ENCODE results near the gene TFDP1.

Gene TFDP1

DNA sequence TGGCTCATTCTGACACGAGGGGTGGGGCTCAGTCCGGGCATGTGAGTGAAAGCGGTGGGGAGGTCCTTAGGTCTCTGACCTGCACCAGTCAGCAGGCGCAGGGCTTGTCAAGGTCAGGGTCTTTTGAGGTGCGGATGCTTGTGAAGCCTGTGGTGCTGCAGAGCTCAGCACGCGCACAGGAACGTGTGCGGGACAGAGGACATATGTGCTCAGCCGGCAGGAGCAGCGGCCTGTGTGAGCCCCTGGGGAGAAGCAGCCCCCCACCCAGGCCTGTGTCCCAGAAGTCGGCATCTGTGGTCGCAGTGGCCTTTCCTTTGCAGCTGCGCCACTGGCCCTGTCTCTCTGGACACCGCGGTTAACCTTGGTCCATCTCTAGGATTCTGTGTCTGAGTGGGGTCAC, 42.6 kb downstream of the TFDP1 start:
- H3K27ac ChIP-seq: no peak overlapping the region
- no peak overlapping the region for H3K4me3 ChIP-seq

DNA sequence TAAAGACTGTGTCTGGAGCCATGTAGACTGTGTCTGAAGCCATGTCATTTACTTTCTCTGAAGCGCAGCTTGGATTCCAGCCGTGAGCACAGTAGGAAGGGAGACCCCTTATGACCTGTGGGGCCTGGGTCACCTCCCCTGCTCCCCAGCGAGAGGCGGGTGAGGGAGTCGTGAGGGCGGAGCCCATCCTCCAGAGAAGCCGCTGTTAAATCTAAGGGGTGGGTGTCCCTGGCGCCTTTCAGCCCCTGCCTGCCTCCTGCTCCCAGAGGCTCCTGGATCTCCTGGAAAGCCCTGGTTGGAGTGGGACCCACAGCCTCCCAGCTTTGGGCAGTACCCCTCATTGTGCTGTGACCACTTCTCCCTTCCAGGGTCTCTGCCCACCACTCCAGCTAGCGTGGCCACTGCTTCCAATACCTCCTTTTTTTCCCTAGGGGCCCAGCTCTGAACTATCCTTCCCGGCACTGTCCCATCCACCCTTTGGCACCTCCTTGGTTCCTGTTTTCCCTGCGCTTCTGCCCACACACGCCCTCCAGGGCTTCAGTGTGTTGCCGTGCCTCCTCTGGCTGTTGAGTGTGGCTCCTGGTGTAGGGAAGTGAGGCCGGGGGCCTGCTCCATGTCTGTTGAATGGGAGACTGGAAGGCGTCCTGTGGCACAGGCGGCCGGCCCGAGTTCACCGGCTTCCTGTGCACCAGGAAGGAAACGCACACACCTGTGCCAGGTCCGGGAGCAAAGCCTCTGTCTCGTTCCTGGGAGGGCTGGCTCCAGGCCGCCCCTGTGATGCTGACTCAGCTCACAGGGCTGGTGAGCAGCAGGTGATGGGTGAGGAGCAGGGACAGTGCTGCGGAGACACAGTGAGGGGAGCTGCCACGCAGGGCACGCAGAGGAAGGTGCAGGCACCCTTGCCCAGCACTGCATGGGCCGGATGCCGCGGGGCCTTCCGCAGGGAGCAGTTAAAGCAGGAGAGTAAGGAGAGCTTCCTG, 44.0 kb downstream of the TFDP1 start:
- no peak overlapping the region for H3K4me3 ChIP-seq
- no peak overlapping the region for H3K27ac ChIP-seq

DNA sequence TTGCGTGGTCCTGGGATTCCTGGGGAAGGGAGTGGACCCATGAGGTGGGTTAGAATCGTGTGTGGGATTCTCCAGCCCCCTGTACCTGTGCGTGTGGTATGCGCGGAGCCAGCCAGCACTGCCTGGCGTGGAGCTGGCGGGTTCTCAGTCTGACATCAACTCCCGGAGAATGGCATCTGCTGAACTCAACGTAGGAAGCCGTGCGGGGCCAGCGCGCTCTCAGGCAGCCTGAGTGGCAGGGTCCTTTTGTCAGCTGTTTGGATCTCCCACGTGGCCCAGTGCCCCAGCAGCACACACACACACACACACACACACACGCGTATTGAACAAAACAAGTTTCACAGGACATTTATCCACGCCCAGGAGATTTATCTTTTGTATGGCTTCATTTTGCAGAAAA, 45.3 kb downstream of the TFDP1 start:
- Histone ChIP-seq H3K27ac (no peak overlapping the region), H3K4me3 (no peak overlapping the region)

DNA sequence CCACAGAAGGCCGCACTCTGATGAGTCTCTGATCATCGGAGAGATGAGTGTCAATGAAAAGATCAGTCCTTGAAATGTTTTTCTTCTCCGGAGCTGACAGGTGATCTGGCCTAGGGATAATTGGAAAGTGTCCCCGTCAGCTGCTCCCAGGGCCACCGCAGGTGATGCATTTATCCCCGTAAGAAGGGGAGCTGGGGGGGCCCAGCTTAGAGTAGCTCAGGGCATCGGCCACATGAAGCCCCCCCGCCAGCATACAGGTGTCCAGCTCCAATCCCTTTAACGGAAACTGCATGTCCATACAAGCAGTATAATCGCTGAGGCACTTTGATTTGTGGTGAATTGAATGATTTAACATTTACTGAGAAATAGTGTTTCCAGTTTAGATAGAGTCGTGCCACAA, 45.7 kb downstream of the TFDP1 start:
- Histone ChIP-seq H3K27ac (no peak overlapping the region), H3K4me3 (no peak overlapping the region)

DNA sequence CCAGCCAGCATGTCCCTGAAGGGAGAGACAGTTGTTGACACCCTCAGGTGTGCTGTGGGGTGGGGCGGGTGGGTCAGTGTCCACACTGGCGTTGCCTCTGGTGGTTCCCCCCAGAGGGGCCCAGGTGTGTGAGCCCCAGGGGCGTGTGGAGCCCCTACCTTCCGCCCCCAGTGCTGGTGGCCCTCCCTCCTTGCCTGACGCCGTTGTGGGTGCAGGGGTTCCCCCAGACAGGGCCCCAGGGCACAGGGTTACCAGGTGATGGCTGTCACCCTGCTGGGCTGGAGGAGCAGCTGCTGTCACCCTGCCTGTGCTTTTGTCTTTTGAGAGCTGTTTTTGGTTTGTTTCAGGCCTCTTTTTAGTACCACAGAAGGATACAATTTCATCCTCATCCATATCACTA, 46.3 kb downstream of the TFDP1 start:
- H3K27ac ChIP-seq: no peak overlapping the region
- H3K4me3 ChIP-seq: no peak overlapping the region

DNA sequence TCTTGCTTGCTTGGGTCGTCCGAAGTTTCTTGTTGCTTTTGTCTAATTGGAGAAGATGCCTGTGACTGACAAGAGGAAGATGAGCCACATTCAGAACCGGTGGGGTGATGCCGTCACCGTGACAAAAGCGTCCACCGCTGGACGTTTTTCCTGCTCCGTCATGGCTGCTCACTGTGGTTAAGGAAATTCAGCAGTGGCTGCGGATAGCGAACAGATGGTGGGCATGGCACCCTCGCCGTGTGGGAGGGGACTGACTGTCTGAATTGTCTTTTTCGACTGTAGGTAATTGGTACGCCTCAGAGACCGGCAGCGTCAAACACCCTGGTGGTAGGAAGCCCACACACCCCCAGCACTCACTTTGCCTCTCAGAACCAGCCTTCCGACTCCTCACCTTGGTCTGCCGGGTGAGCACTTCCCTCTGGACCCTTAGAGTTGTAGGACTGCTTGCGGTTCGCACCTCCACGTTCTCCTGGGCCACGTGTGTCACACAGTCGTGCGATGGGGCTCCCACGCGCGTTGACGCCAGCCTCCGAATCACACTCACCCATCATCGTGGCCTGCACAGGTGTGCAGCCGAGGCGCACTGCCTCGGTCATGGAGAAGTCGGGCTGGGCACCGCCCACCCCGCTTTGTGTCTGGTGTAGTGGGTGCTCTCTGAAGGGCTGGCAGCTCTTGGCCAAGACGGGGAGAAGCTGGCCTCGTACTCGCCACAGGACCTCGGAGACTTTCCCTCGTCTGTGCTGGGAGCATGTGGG, 47.0 kb downstream of the TFDP1 start:
- Histone ChIP-seq H3K27ac (no peak overlapping the region), H3K4me3 (no peak overlapping the region)

DNA sequence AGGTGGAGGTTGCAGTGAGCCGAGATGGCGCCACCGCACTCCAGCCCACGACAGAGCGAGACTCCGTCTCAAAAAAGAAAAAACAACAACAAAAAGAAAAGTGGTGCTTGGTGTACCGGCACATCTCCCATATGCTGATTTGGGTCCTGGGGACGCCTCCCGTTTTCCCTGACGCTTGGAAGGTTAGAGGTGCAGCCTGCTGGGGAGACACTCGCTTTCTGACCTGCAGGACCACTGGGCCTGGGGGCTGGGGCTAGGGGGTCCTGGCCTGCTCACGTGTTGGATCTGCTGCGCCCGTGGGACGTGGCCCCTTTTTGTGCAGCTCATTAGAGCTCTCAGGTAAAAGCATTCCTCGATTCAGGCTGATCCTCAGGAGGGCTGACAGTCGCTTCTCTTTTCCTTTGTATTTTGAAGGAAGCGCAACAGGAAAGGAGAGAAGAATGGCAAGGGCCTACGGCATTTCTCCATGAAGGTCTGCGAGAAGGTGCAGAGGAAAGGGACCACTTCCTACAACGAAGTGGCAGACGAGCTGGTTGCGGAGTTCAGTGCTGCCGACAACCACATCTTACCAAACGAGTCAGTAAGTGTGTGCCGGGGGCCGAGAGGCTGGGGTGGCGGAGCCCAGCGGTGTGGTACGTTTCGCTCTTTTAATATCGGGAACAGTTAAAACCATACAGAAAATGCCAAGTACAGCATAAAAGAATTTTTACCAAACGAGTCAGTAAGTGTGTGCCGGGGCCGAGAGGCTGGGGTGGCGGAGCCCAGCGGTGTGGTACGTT, 48.3 kb downstream of the TFDP1 start:
- no peak overlapping the region for H3K27ac ChIP-seq
- no peak overlapping the region for H3K4me3 ChIP-seq

DNA sequence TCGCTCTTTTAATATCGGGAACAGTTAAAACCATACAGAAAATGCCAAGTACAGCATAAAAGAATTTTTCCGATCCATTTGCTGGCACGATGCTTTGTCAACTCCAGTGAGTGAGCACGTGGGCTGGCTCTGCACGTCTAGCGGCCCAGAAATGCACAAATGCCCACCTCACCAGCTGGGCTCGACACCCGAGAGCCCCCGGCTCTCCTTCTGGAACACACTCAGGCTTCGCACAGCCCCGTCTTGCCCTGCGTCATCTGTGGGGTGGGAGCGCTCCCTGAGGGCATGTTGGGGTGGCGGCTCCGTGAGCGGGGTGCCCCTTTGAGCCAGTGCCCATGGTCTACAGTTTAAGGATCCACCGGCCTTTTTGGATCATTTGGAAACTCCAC, 48.9 kb downstream of the TFDP1 start:
- Histone ChIP-seq H3K27ac (no peak overlapping the region), H3K4me3 (no peak overlapping the region)

DNA sequence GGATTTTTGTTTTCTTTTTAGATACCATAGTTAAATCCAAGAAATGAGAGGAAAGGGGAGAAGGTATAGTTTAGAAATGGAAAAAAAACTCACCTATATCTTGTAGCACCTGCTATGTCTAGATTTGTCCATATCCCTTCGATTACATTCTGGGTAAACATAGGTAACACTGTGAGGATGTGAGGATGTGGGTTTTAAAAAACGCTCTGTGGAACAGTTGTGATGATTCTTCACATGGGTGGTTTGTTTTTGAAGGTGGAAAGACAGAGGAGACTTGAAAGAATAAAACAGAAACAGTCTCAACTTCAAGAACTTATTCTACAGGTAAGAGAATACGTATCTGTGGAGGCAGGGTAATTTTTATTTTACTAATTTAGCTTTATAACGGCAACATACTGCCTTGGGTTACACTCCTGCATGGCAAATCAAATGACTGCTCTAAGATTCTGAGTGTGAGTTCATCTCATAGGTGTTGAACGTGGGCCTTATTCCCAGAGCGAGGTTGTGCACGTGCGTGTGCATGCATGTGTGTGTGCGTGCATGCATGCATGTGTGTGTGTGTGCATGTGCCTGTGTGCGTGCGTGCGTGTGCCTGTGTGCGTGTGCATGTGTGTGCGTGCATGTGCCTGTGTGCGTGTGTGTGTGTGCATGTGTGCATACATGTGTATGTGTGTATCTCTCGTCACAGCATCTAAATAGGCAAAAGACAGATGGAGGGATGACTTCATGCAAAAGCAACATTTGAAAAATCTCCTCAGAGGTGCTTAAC, 49.9 kb downstream of the TFDP1 start:
- H3K27ac ChIP-seq: no peak overlapping the region
- no peak overlapping the region for H3K4me3 ChIP-seq

DNA sequence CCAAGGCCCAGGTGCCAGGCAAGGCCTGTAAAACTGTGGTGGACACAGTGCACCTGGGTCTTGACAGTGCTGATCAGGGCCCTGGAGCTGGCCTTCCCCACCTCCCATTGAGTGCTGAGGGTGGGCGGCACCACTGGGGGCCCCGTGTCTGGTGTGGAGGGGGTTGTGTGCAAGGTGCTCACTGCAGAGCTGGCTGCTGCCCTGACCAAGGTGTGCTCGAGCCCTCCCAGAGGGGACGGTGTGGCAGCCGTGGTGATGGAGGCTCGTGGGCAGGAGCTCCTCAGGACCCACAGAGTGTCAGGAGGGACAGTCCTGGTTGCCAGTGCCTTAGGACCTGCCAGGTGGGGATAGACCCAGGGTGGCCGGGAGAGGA, 50.5 kb downstream of the TFDP1 start:
- no peak overlapping the region for H3K4me3 ChIP-seq
- no peak overlapping the region for H3K27ac ChIP-seq

DNA sequence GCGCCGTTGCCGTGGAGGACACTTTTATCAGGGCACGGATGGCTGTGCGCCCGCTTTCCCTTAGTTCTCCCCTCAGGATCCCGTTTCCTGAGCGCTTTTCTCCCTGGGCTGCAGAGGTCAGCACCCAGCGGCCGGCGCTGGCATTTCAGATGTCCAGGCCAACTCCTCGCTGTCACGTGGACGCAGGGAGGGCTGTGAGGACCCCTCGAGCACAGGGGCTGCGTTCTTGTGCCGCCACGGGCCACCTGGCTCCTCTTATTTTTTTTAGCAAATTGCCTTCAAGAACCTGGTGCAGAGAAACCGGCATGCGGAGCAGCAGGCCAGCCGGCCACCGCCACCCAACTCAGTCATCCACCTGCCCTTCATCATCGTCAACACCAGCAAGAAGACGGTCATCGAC, 51.2 kb downstream of the TFDP1 start:
- Histone ChIP-seq H3K27ac (no peak overlapping the region), H3K4me3 (no peak overlapping the region)

DNA sequence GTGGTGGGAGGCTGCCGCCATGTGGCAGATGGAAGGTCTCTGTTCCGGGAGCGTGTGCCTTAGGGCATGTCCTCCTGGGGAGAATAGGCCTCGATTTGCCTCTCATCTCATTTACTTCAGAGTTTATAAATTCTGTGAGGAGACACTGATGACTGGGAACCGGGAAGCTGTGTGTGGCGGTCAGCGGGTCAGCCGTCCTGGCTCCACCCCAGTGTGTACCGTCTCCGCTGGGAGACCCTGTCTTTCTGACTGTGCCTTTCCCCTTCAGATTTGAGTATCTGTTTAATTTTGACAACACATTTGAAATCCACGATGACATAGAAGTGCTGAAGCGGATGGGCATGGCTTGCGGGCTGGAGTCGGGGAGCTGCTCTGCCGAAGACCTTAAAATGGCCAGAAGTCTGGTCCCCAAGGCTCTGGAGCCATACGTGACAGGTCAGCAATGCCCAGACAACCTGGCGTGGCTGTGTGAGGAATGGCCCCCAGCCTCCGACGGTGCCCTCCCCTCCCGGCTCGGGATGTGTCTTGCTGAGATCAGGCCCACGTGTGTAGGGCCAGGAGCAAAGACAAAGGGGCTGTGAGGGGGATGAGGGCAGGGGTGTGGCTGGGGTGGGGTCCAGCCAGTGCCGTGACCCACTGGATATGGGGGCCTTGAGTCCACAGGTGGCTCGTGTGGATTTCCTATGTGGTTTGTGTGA, 51.9 kb downstream of the TFDP1 start:
- no peak overlapping the region for H3K4me3 ChIP-seq
- H3K27ac ChIP-seq: no peak overlapping the region

DNA sequence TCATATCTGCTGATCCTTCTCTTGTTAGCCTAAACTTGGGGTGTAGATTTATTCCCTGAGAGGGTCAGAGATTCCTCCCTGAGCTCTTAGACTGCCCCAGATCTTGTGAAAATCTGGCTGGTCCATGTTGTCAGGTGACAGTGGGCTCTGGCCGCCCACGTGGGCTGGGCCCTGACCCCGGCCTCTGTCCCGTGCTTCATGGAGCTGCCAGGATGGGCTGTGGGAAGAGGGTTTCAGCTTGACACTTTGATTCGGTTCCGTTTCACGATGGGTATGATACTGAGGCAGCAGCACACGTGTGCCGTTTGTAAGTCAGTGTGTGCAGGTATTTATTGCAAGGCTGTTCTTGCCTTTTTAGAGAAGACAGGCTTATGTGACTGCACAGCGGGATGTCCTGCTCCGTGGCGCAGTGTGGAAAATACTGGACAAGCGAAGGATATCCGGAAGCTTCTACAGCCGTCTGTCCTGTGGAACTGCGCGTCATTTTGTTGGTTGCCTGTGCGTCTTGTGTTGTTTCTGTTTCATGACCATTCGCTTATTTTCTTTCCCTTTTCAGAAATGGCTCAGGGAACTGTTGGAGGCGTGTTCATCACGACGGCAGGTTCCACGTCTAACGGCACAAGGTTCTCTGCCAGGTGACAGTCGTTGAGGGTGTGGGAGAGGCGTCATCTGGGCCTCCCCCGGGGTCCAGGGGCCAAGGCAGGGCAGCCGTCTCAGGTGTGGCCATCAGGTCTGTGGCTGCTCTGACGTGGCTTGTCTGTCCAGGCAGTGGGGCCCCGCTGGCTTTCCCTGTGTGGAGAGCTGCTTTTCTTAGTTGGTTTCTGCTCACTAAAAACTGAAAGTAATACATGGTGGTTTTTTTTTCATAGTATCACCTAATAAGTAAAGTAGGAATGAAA, 53.0 kb downstream of the TFDP1 start:
- H3K27ac ChIP-seq: no peak overlapping the region
- no peak overlapping the region for H3K4me3 ChIP-seq

DNA sequence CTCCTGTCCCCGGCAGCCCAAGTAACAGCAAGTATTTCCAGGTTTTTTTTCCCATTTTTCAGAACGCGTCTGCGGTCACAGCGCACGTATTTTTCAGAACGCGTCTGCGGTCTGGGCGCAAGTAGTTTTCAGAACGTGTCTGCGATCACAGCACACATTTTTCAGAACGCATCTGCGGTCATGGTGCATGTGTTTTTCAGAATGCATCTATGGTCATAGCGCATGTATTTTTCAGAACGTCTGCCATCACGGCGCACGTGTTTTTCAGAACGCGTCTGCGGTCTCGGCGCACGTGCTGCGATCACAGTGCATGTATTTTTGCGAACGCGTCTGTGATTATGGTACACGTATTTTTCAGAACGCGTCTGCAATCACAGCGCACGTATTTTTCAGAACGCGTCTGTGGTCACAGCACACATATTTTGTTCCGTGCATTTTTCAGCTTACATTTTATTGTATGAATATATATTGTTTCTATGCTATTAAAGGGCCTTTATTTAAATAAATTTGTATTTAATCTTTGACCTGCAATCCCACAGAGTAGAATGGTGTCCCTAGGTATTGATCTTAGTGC, 53.7 kb downstream of the TFDP1 start:
- H3K4me3 ChIP-seq: no peak overlapping the region
- no peak overlapping the region for H3K27ac ChIP-seq

DNA sequence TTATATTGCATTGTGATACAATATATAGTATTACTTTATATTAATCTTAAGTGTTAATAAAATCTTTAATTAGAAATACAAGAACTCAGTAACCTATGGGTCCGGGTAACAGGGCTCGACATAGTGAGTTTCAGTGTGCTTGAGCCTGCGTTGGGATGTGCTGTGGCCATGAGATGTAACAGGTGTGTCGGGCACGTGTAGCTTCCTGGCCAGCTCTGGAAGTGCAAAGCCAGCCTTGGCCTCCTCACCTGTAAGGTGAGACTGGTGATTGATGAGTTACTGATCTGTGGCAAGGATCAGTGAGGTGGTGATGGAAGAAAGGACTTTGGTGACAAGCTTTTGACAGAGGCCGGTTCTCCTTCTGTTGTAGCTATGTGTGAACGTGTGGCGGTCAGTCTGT, 54.3 kb downstream of the TFDP1 start:
- Histone ChIP-seq H3K4me3 (no peak overlapping the region), H3K27ac (no peak overlapping the region)

DNA sequence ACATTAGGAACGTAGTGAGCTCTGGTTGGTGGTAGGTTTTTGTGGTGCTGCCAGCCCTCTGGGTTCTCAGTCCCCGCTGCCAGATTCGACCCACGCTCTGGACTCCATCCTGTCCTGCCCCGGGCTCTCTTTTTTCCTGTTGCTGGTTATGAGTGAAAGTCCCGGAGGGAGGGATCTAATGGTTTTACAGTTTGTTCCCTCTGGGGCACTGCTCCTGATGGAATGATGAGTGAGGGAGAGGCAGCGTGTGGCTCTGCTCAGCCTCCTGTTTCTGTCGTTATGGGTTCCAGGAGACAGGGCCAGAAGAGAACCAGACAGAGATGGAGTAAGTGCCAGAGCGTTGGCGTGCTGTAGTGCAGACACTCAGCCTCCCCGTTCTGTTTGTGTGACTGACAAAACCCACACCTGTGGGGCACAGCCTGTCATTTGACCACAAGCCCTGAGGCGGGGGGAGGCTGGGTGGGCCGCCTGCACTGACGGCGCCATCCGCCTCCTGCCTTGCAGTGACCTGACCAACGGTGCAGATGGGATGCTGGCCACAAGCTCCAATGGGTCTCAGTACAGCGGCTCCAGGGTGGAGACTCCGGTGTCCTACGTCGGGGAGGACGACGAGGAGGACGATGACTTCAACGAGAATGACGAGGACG, 55.2 kb downstream of the TFDP1 start:
- Histone ChIP-seq H3K4me3 (no peak overlapping the region), H3K27ac (no peak overlapping the region)

DNA sequence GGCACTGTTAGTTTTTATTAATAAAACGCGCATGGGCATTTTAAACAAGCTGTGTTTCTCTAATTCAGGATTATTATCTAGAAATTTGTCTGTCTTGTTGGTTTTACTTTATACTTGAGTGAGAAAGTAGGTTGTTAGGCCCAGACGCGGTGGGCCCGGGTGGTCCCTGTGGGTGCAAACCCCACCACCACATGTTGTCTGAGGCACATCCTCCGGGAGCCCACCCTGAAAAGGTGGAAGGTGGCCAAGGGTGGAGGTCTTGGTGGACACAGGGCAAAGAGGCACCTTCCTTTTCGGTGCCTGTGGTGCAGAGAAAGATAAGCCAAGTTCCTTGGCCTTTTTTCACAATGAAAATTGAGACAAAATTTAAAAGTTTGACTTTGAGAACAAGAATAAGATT, 56.9 kb downstream of the TFDP1 start:
- H3K27ac ChIP-seq: no peak overlapping the region
- no peak overlapping the region for H3K4me3 ChIP-seq
